IPS-NIHi7 (cell line): ENCODE measurements around the gene TSACC.
"Not testable (repeated sequence)": the region's sequence is repeated elsewhere in the genome, so short reads cannot be mapped to it uniquely, and the experiment has no call there.

ENCODE experiments used
- DNase-seq: peaks from one replicate; pipeline ENCODE4 v3.0.0; 2012; ENCODE audit warnings: mixed read lengths; ENCODE audit errors: extremely low spot score

Gene TSACC

GRCh38 chr1:156338180-156338976, at the start of gene TSACC, which contains the start of gene CCT3:
TSS of gene TSACC (plus strand) at chr1:156338526. CDS start at chr1:156339758, 1,232 bp downstream.
TSS of gene CCT3 (minus strand) at chr1:156338292. CDS start at chr1:156338184, 108 bp downstream.
- DNase-seq: peak; percentile 99

- no peak for DNase-seq
These were observed 48.5 kb upstream of the TSACC start for GRCh38 chr1:156289857-156290256.

- DNase-seq: peak; percentile 98
These were observed 46.9 kb upstream of the TSACC start for GRCh38 chr1:156291226-156292061.

GRCh38 chr1:156293098-156293434, 45.3 kb upstream of the TSACC start:
- no peak for DNase-seq

GRCh38 chr1:156293895-156294294, 44.4 kb upstream of the TSACC start:
- no peak for DNase-seq

- DNase-seq: peak; percentile 63
These were observed 42.9 kb upstream of the TSACC start, which contains the start of gene GLMP for GRCh38 chr1:156295391-156295947. TSS of gene GLMP (minus strand) at chr1:156295679. CDS start at chr1:156295645, 34 bp downstream.

GRCh38 chr1:156298852-156299357, 39.4 kb upstream of the TSACC start, which contains the start of gene VHLL:
TSS of gene VHLL (minus strand) at chr1:156299307. CDS start at chr1:156299189, 118 bp downstream.
- no peak for DNase-seq

- no peak for DNase-seq
These were observed 35.1 kb upstream of the TSACC start for GRCh38 chr1:156303241-156303640.

GRCh38 chr1:156305215-156305614, 33.1 kb upstream of the TSACC start:
- DNase-seq: no peak

- no peak for DNase-seq
These were observed 30.2 kb upstream of the TSACC start for GRCh38 chr1:156308078-156308477.

GRCh38 chr1:156310962-156311361, 27.4 kb upstream of the TSACC start:
- no peak for DNase-seq

- no peak for DNase-seq
These were observed 21.4 kb upstream of the TSACC start for GRCh38 chr1:156316909-156317308.

- no peak for DNase-seq
These were observed 18.7 kb upstream of the TSACC start for GRCh38 chr1:156319664-156320063.

- DNase-seq: no peak
These were observed 17.8 kb upstream of the TSACC start for GRCh38 chr1:156320560-156320959.

GRCh38 chr1:156323179-156323578, 15.1 kb upstream of the TSACC start:
- DNase-seq: not testable (repeated sequence)

- DNase-seq: no peak
These were observed 2.1 kb upstream of the TSACC start for GRCh38 chr1:156336242-156336641.

- no peak for DNase-seq
These were observed 1.1 kb upstream of the TSACC start for GRCh38 chr1:156337052-156337887.

GRCh38 chr1:156337888-156338179, 492 bp upstream of the TSACC start:
- no peak for DNase-seq

- no peak for DNase-seq
These were observed 4.0 kb downstream of the TSACC start for GRCh38 chr1:156342166-156342955.

- no peak for DNase-seq
These were observed 6.1 kb downstream of the TSACC start for GRCh38 chr1:156344409-156344808.
